Activated CD8-positive, alpha-beta T cell treated with anti-CD3 and anti-CD28 coated beads for 36 hours (primary cell): ENCODE measurements around the gene KLF11. TPM values are rescaled to one million over a fixed set of nuclear protein-coding genes. Genes with fewer than 3 reads are reported as not detected.
A peak's percentile ranks its signal among the peaks of the same experiment; 100 is the strongest.

Experiments used
- ATAC-seq: fragments of 200-7000 bp; cut with Tn5 transposase; one replicate; pipeline ENCODE4 v1.10.0; 2021; ENCODE audit warnings: mild to moderate bottlenecking, moderate library complexity
- CTCF ChIA-PET: fragments of 350-600 bp; sonication (Branson Sonifier 250); formaldehyde crosslinking; loops from one replicate; lab custom pipeline; 2021; ENCODE audit warnings: antibody characterized with exemption; lab: Charles Lee
- POLR2A ChIA-PET: fragments of 350-600 bp; sonication (Branson Sonifier 250); formaldehyde crosslinking; loops from one replicate; lab custom pipeline; 2021; ENCODE audit warnings: antibody characterized with exemption; lab: Charles Lee
- DNase-seq: peaks from one replicate; pipeline ENCODE4 v3.0.0-alpha.2; 2020
- H3K27ac Mint-ChIP-seq: one replicate; pipeline ENCODE4 v1.8.0; 2021; ENCODE audit warnings: mild to moderate bottlenecking, mixed read lengths
- H3K27me3 Mint-ChIP-seq: one replicate; pipeline ENCODE4 v1.8.0; 2021; ENCODE audit warnings: mixed read lengths
- H3K36me3 Mint-ChIP-seq: one replicate; pipeline ENCODE4 v1.8.0; 2021; ENCODE audit warnings: low read depth, mixed read lengths
- H3K4me1 Mint-ChIP-seq: one replicate; pipeline ENCODE4 v1.8.0; 2021; ENCODE audit warnings: low read depth, mixed read lengths
- H3K4me3 Mint-ChIP-seq: one replicate; pipeline ENCODE4 v1.8.0; 2021; ENCODE audit warnings: mild to moderate bottlenecking, moderate library complexity, mixed read lengths
- H3K9me3 Mint-ChIP-seq: one replicate; pipeline ENCODE4 v1.8.0; 2021; ENCODE audit warnings: mixed read lengths
- CTCF ChIP-seq: fragments of 200-600 bp; IDR thresholded peaks from one replicate; pipeline ENCODE4 v1.8.0; 2022; ENCODE audit warnings: antibody characterized with exemption, mild to moderate bottlenecking
- intact Hi-C: fragments of 100-400 bp; cut with micrococcal nuclease; formaldehyde crosslinking; loops from one replicate; pipeline ENCODE4 v1.10.0; 2022
- total RNA-seq, 2 experiments: library from RNA; stranded (reverse); gene quantifications; one replicate each; pipeline ENCODE4 v1.2.3, GENCODE V29; 2021

The KLF11 gene
- total RNA-seq, 2 experiments from 2014 or later, result 2.9 to 3.5 TPM

- no peak for TF ChIP-seq CTCF
- DNase-seq, result no peak
- H3K27me3 Mint-ChIP-seq, result peaks cover 3% of the 10 kb centered on the region
- POLR2A ChIA-PET, result interaction anchor here (0.5 to 1.0 kb wide), 2 partner anchors 15 to 39 kb away, joined by 3 read pairs; no protein-coding TSS in a partner anchor
- no peak for ATAC-seq
- CTCF ChIA-PET, result interaction anchor here (0.6 to 12.0 kb wide), 6 partner anchors 9 to 367 kb away, joined by 3 to 178 read pairs (median 23); no protein-coding TSS in a partner anchor
- H3K4me1 Mint-ChIP-seq, result peaks cover 8% of the 10 kb centered on the region
- H3K4me3 Mint-ChIP-seq, result no peak overlapping the region
- no peak overlapping the region for H3K27ac Mint-ChIP-seq
- no peaks in the 10 kb centered on the region for H3K36me3 Mint-ChIP-seq
- intact Hi-C loops, result no loop called here
- H3K9me3 Mint-ChIP-seq, result peaks cover 4% of the 10 kb centered on the region
Observed at GRCh38 chr2:10067881-10068280, 24.5 kb downstream of the KLF11 start.

GRCh38 chr2:10071176-10071575, 27.8 kb downstream of the KLF11 start:
- H3K4me3 Mint-ChIP-seq, result no peak overlapping the region
- ATAC-seq, result no peak
- CTCF ChIA-PET, result interaction anchor here (0.5 to 12.0 kb wide), 18 partner anchors 11 to 374 kb away, joined by 3 to 178 read pairs (median 6); partner anchors contain the start of gene CYS1
- H3K9me3 Mint-ChIP-seq, result peaks cover 4% of the 10 kb centered on the region
- intact Hi-C loops, result no loop called here
- H3K36me3 Mint-ChIP-seq, result no peaks in the 10 kb centered on the region
- peaks cover 8% of the 10 kb centered on the region for H3K4me1 Mint-ChIP-seq
- no peak for DNase-seq
- peaks cover 23% of the 10 kb centered on the region for H3K27me3 Mint-ChIP-seq
- POLR2A ChIA-PET, result interaction anchor here (1.3 kb wide), 1 partner anchor 142 kb away, joined by 4 read pairs; no protein-coding TSS in a partner anchor
- no peak for TF ChIP-seq CTCF
- no peak overlapping the region for H3K27ac Mint-ChIP-seq

GRCh38 chr2:10071595-10071994, 28.2 kb downstream of the KLF11 start:
- ChIA-PET CTCF (interaction anchor here (0.5 to 12.0 kb wide), 30 partner anchors 10 to 373 kb away, joined by 3 to 178 read pairs (median 6); partner anchors contain the start of gene CYS1), POLR2A (interaction anchor here (1.1 to 1.5 kb wide), 3 partner anchors 11 to 142 kb away, joined by 3 to 4 read pairs (median 3); no protein-coding TSS in a partner anchor)
- no peak overlapping the region for H3K27ac Mint-ChIP-seq
- H3K4me3 Mint-ChIP-seq, result no peak overlapping the region
- H3K4me1 Mint-ChIP-seq, result peaks cover 11% of the 10 kb centered on the region
- no peak for TF ChIP-seq CTCF
- intact Hi-C loops, result no loop called here
- H3K36me3 Mint-ChIP-seq, result no peaks in the 10 kb centered on the region
- peaks cover 4% of the 10 kb centered on the region for H3K9me3 Mint-ChIP-seq
- DNase-seq (no peak), ATAC-seq (no peak)
- peaks cover 27% of the 10 kb centered on the region for H3K27me3 Mint-ChIP-seq

GRCh38 chr2:10072656-10073480, 29.5 kb downstream of the KLF11 start:
- intact Hi-C loops, result loop anchor here (2.0 kb wide), 1 partner anchor 364 kb away; no protein-coding TSS in a partner anchor
- no peak overlapping the region for H3K4me3 Mint-ChIP-seq
- POLR2A ChIA-PET, result interaction anchor here (0.6 to 1.5 kb wide), 7 partner anchors 10 to 374 kb away, joined by 3 to 4 read pairs (median 3); no protein-coding TSS in a partner anchor
- H3K27me3 Mint-ChIP-seq, result peaks cover 39% of the 10 kb centered on the region
- DNase-seq (peak; percentile 86), ATAC-seq (peak; percentile 97)
- peaks cover 1% of the 10 kb centered on the region for H3K9me3 Mint-ChIP-seq
- no peaks in the 10 kb centered on the region for H3K36me3 Mint-ChIP-seq
- peaks cover 8% of the 10 kb centered on the region for H3K4me1 Mint-ChIP-seq
- H3K27ac Mint-ChIP-seq, result no peak overlapping the region
- CTCF ChIA-PET, result interaction anchor here (0.6 to 12.0 kb wide), 70 partner anchors 9 to 574 kb away, joined by 3 to 178 read pairs (median 5); partner anchors contain the start of gene CYS1
- TF ChIP-seq CTCF, result peak; percentile 86
